ENCODE results near the gene ZNF777.
"Not testable (repeated sequence)": the region's sequence is repeated elsewhere in the genome, so short reads cannot be mapped to it uniquely, and the experiment has no call there.

ZNF777 gene

DNA sequence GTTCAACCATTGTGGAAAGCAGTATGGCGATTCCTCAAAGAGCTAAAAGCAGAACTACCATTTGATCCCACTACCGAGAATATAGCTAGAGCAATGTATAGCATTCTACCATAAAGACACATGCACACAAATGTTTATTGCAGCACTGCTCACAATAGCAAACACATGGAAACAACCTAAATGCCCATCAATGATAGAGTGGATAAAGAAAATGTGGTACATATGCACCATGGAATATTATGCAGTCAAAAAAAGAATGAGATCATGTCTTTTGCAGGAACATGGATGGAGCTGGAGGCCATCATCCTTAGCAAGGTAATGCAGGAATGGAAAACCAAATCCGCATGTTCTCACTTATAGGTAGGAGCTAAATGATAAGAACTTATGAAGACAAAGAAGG is 47.8 kb downstream of the ZNF777 start:
- DNase-seq (ENCODE audit: low read depth), result not testable (repeated sequence)

DNA sequence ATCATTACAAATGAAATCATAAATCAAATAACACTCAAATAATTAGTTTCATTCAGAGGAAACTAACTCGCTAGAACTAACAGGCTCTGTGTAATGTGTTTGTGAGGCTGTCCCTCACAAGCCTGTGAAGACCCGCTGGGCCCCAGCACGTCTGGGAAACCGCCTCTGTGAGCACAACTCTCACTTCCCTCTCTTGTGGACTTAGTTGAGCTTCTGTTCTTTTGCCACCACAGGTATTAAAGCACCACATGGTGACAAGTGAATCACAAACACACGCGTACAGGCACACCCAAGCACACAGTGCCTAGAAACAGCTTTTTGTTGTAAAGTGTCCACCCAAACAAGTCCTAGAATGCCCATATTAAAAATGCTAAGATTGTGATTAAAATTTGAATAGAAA is 51.0 kb downstream of the ZNF777 start:
- DNase-seq (ENCODE audit: low read depth), result no peak

DNA sequence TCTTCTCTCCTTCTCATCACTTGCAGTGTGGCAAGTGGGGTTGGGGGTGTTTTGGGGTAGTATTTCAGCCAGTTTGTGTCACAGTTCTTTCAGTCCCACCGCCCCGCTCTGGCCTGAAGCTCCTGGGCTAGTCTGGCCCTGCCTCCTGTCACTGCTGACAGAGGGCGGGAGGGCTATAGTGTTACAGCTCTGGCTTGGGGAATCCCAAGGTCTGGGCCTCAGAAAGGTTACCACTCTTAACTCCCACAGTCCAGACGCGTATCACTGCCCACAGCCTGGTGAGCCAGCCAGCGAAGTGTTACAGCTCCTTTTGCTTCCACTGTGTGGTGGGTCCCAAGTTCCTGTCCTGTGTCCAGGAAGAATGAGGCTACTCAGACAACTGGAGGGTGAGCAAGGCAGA is 56.0 kb downstream of the ZNF777 start:
- DNase-seq (ENCODE audit: low read depth), result no peak

DNA sequence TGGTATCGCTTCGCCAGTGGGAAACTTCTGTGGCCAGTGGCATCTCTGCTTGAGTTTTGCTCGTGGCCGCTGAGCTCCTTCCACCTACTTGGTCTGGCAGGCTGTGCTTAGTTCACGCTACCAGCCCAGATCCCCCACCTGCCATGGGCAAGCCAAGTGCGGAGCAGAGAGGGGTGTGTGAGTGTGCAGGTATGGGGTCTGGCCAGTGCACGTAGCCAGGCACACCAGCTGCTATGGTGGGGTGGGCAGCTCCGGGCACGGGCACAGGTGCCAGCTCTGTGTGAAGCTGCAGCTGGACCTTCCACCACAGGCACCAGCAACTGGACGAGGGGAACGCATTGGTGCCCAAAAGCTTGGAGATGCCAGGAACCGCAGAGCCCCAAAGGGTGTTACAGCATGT is 56.5 kb downstream of the ZNF777 start:
- no peak for DNase-seq (ENCODE audit: low read depth)

DNA sequence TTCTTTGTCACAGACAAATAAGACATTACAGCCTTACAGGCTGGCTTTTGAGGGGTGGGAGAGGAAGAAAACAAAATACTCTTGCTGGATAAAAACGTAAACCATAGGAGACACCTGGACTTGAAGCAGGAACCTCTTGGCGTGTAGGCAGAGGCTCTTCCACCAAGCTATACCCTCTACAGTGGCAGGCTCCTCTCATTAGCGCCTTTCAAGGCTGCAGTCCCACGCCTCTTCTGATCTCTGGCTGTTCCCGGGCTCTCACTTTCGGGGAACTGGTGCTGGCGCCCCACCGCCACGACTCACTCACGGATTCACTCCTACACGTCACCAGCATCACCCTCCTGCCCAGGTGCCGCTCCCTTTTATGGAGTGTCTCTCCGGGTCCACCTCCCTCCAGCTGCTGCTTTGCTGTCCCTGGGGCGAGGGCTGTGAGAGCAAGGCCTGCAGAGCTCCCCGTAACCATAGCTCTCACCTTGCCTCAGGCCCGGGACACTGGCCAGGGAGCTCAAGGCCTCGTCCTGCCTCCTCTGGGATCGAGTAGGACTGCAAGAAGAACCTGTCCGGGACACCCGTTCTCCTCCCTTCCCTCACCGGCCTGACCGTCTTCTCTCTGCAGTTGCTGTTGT is 62.6 kb downstream of the ZNF777 start:
- DNase-seq (ENCODE audit: low read depth), result no peak

DNA sequence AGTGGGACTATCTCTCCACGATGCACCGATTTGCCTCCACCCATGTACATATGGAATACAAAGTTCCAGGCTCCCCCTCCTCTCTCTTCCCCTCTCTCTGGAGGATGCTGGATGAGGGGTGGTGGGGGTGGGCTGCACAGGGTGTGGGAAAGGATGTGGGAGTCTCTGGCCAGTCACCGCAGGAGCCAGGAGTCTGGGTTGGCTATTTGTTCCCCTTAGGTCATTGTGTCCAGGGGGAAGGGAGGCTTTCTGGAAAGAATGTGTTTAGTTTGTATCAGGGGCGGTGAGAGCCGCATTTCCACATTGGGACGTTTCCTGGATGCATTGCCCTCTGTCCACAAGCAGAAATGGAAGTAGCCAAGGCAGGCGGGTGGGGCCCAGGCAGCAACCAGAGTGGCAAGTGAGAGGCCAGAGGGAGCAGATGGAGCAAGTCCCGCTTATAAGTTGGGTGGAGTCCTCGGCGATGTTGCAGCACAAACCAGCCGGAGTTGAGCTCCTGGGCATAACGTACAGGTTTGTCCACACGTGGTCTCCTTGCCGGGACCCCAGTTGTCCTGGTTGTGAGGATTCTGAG is 63.3 kb downstream of the ZNF777 start:
- DNase-seq (ENCODE audit: low read depth), result no peak

DNA sequence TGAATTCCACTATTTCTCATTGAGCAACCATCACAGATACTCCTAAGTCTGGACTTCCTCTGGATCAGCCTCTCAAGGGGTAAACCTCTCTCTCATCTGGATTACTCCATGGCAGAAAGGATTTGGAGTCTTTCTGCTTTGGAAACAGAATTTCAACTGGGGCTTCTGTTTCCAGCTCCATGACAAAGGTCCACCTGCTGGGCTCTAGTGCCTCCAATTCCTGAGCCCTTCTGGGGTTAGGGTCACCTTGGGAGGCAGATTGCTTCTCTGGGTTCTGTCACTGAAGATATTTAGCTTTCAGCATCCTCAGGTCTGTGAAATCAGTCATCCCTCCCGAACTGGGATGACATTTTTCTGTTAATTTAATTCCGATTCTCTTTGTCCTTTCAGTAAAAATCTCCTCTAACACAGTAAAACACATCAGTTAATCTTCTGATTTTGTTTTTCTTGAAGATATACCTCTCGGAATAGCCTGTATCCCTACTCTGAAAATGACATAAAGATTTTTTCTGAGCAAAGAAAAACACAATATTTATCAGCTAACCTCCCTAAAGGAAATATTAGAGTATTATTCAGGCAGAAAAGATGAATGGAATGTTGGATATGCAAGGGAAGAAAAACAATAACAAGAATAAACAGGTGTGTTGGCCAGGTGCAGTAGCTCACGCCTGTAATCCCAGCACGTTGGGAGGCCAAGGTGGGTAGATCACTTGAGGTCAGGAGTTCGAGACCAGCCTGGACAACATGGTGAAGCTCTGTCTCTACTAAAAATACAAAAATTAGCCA is 72.1 kb downstream of the ZNF777 start:
- not testable (repeated sequence) for DNase-seq (ENCODE audit: low read depth)

DNA sequence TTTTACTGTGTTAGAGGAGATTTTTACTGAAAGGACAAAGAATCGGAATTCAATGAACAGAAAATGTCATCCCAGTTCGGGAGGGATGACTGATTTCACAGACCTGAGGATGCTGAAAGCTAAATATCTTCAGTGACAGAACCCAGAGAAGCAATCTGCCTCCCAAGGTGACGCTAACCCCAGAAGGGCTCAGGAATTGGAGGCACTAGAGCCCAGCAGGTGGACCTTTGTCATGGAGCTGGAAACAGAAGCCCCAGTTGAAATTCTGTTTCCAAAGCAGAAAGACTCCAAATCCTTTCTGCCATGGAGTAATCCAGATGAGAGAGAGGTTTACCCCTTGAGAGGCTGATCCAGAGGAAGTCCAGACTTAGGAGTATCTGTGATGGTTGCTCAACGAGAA is 74.3 kb downstream of the ZNF777 start:
- not testable (repeated sequence) for DNase-seq (ENCODE audit: low read depth)

DNA sequence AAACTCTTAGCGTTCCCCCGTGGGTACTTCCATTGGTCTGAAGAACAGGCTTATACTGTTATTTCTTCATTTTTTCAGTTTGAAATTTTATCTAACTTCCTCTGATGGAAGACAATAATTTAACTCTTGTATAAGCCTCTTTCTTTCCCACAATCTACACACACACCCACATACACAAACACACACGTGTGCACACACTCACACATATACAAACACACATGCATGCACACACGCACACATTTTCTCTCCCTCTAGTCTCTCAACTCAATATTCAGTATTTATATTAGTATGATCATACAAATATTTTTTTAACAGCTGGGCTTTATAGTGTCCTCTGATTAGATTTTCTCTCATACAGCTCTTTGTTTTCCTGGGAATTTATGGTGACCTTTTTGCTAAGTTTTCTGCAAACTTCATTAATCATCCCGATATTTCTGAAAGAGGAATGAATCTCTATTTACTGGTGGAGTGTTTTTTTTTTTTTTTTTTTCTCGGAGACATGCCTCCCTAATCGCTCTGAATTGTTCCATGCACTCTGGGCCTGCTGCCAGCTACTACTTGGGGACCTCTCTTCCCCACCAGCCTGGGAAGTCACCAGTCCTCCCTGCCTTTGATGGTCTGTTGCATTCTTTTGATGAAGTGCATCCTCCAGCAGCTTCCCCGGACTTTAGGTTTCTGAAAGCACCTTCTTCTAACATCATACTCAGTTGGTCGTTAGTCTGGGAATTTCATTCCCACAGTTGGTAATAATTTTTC is 75.5 kb downstream of the ZNF777 start:
- no peak for DNase-seq (ENCODE audit: low read depth)

Data from activated T-cell treated with anti-CD3 and anti-CD28 coated beads for 24 hours (primary cell).